ENCODE data around the gene E2F4. TPM values are rescaled to one million over a fixed set of nuclear protein-coding genes. Genes with fewer than 3 reads are reported as not detected.

The E2F4 gene
- total and polyA plus RNA-seq, 2 of the 13 experiments (the other 11 are each of a cell fraction or from before 2014, with no cell fraction given) = 84.8 to 91.2 TPM

DNA sequence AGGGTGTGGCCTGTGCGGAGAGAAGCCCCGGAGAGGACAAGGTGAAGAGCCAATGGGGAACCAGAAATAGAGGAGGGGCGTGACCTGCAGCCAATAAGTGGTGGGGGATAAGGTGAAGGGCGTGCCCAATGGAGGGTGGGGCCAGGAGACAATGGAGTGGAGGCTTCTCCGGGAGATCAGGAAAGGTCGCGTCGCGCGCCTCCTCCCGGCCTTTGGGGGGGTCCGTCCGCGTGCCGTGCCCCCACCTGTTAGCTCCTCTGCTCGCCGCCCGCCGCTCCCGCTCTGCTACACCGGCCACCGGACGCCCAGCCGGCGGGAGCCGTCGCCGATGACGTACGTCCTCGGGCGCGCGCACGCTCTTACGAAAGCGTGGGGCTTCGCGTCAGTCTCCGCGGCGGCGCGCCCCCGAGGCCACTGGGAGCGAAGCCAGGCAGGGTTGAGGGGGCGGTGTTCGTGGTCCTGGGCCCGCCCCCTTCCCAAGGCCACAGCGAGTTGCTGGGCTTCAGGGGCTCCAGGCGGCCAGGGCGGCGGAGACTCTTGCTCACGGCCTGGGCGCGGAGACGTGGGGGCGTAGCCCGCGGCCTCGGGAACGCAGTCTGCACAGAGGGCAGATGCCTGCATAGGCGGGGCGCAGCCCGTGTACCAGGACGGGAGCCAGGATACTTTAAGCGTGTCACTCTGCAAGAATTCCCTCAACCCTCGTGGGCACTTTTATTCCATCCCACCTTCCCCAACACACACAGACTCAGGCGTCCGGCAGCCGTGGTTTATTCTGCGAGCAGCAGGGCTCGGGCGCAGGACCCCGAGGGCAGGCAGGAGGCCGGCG is 8.1 kb upstream of the E2F4 start, which contains the start of gene MATCAP1 (continued):
- TF ChIP-seq, protein P1, sequence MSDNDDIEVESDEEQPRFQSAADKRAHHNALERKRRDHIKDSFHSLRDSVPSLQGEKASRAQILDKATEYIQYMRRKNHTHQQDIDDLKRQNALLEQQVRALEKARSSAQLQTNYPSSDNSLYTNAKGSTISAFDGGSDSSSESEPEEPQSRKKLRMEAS (IDR thresholded peaks at IDR 0.05) = peak; percentile 79
- TF ChIP-seq RARA (CRISPR knock-in tag; IDR thresholded peaks at IDR 0.05) (peak; percentile 58), NPAS2 (CRISPR knock-in tag; IDR thresholded peaks at IDR 0.05; ENCODE audit: borderline replicate concordance) (no peak), HMG20A (CRISPR knock-in tag; IDR thresholded peaks at IDR 0.05; ENCODE audit: borderline replicate concordance) (no peak), MAFF (IDR thresholded peaks at IDR 0.05; ENCODE audit: low read depth, low read length) (no peak), PAWR (CRISPR knock-in tag; IDR thresholded peaks at IDR 0.05; ENCODE audit: borderline replicate concordance) (0 out of 2 replicates have a peak, but pooled peaks have one; percentile 38), ZNF335 (CRISPR knock-in tag; IDR thresholded peaks at IDR 0.05) (no peak; the same call in 1 of the 2 replicates), ZNF263 (CRISPR knock-in tag; IDR thresholded peaks at IDR 0.05) (no peak), ZNF383 (CRISPR knock-in tag; IDR thresholded peaks at IDR 0.05; ENCODE audit: borderline replicate concordance) (no peak), NFIC (IDR thresholded peaks at IDR 0.05; ENCODE audit: low read length) (no peak), SYNCRIP (IDR thresholded peaks at IDR 0.05; ENCODE audit: insufficient read depth, low read depth, low read length) (no peak), U2AF2 (IDR thresholded peaks at IDR 0.05; ENCODE audit: low read depth, low read length) (no peak), CEBPB (IDR thresholded peaks at IDR 0.05; ENCODE audit: borderline replicate concordance, low read depth, low read length) (peak; percentile 96)
- TF ChIP-seq, protein P2, sequence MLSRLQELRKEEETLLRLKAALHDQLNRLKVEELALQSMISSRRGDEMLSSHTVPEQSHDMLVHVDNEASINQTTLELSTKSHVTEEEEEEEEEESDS (CRISPR knock-in tag; IDR thresholded peaks at IDR 0.05; ENCODE audit: borderline replicate concordance) = 0 out of 2 replicates have a peak, but pooled peaks have one; percentile 88
- TF ChIP-seq, protein P3, sequence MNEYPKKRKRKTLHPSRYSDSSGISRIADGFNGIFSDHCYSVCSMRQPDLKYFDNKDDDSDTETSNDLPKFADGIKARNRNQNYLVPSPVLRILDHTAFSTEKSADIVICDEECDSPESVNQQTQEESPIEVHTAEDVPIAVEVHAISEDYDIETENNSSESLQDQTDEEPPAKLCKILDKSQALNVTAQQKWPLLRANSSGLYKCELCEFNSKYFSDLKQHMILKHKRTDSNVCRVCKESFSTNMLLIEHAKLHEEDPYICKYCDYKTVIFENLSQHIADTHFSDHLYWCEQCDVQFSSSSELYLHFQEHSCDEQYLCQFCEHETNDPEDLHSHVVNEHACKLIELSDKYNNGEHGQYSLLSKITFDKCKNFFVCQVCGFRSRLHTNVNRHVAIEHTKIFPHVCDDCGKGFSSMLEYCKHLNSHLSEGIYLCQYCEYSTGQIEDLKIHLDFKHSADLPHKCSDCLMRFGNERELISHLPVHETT (CRISPR knock-in tag; conservative IDR thresholded peaks at IDR 0.05) = peak; percentile 97
- TF ChIP-seq, protein P4, sequence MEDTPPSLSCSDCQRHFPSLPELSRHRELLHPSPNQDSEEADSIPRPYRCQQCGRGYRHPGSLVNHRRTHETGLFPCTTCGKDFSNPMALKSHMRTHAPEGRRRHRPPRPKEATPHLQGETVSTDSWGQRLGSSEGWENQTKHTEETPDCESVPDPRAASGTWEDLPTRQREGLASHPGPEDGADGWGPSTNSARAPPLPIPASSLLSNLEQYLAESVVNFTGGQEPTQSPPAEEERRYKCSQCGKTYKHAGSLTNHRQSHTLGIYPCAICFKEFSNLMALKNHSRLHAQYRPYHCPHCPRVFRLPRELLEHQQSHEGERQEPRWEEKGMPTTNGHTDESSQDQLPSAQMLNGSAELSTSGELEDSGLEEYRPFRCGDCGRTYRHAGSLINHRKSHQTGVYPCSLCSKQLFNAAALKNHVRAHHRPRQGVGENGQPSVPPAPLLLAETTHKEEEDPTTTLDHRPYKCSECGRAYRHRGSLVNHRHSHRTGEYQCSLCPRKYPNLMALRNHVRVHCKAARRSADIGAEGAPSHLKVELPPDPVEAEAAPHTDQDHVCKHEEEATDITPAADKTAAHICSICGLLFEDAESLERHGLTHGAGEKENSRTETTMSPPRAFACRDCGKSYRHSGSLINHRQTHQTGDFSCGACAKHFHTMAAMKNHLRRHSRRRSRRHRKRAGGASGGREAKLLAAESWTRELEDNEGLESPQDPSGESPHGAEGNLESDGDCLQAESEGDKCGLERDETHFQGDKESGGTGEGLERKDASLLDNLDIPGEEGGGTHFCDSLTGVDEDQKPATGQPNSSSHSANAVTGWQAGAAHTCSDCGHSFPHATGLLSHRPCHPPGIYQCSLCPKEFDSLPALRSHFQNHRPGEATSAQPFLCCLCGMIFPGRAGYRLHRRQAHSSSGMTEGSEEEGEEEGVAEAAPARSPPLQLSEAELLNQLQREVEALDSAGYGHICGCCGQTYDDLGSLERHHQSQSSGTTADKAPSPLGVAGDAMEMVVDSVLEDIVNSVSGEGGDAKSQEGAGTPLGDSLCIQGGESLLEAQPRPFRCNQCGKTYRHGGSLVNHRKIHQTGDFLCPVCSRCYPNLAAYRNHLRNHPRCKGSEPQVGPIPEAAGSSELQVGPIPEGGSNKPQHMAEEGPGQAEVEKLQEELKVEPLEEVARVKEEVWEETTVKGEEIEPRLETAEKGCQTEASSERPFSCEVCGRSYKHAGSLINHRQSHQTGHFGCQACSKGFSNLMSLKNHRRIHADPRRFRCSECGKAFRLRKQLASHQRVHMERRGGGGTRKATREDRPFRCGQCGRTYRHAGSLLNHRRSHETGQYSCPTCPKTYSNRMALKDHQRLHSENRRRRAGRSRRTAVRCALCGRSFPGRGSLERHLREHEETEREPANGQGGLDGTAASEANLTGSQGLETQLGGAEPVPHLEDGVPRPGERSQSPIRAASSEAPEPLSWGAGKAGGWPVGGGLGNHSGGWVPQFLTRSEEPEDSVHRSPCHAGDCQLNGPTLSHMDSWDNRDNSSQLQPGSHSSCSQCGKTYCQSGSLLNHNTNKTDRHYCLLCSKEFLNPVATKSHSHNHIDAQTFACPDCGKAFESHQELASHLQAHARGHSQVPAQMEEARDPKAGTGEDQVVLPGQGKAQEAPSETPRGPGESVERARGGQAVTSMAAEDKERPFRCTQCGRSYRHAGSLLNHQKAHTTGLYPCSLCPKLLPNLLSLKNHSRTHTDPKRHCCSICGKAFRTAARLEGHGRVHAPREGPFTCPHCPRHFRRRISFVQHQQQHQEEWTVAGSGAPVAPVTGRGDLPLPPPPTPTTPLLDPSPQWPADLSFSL (CRISPR knock-in tag; IDR thresholded peaks at IDR 0.05) = no peak
- TF ChIP-seq, protein P5, sequence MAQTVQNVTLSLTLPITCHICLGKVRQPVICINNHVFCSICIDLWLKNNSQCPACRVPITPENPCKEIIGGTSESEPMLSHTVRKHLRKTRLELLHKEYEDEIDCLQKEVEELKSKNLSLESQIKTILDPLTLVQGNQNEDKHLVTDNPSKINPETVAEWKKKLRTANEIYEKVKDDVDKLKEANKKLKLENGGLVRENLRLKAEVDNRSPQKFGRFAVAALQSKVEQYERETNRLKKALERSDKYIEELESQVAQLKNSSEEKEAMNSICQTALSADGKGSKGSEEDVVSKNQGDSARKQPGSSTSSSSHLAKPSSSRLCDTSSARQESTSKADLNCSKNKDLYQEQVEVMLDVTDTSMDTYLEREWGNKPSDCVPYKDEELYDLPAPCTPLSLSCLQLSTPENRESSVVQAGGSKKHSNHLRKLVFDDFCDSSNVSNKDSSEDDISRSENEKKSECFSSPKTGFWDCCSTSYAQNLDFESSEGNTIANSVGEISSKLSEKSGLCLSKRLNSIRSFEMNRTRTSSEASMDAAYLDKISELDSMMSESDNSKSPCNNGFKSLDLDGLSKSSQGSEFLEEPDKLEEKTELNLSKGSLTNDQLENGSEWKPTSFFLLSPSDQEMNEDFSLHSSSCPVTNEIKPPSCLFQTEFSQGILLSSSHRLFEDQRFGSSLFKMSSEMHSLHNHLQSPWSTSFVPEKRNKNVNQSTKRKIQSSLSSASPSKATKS (CRISPR knock-in tag; IDR thresholded peaks at IDR 0.05) = no peak
- TF ChIP-seq, protein P6, sequence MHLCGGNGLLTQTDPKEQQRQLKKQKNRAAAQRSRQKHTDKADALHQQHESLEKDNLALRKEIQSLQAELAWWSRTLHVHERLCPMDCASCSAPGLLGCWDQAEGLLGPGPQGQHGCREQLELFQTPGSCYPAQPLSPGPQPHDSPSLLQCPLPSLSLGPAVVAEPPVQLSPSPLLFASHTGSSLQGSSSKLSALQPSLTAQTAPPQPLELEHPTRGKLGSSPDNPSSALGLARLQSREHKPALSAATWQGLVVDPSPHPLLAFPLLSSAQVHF (CRISPR knock-in tag; IDR thresholded peaks at IDR 0.05) = no peak
